GM12864 (cell line): Measurements from ENCODE around the gene MYO7B.

Source experiments
- DNase-seq: peaks from one replicate; pipeline ENCODE4 v3.0.0-alpha.2; 2011; ENCODE audit warnings: low read depth
- H3K4me3 ChIP-seq: 2 replicates; pipeline ENCODE4 v1.5.1; 2011; ENCODE audit warnings: mild to moderate bottlenecking, low read depth, low read length, control low read depth
- TF ChIP-seq, protein P1 (sequence below): IDR thresholded peaks from 2 replicates; pipeline ENCODE4 v1.5.1; 2011; ENCODE audit warnings: low read depth, mild to moderate bottlenecking, moderate library complexity, low read length, control low read depth, inconsistent platforms; ENCODE audit errors: missing control alignments

MYO7B gene

DNA sequence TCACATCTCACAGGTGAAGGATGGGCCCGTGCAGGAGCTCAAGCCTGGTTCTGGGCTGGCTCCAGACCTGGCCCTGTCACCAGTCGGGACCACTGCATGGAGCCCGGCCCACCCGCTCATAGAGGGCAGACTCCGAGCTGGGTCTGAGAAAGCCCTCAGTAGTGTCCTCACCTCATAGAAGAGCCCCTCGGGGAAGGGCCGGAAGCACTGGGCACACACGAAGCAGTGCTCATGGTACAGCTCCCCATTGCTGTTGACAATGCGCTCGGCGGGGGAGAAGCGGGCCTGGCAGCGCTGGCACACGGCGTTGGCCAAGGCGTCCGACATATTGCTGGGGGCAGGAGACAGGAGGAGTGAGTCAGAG lies 121.7 kb downstream of the MYO7B start:
- H3K4me3 ChIP-seq = no peak overlapping the region
- DNase-seq = no peak
- TF ChIP-seq, protein P1, sequence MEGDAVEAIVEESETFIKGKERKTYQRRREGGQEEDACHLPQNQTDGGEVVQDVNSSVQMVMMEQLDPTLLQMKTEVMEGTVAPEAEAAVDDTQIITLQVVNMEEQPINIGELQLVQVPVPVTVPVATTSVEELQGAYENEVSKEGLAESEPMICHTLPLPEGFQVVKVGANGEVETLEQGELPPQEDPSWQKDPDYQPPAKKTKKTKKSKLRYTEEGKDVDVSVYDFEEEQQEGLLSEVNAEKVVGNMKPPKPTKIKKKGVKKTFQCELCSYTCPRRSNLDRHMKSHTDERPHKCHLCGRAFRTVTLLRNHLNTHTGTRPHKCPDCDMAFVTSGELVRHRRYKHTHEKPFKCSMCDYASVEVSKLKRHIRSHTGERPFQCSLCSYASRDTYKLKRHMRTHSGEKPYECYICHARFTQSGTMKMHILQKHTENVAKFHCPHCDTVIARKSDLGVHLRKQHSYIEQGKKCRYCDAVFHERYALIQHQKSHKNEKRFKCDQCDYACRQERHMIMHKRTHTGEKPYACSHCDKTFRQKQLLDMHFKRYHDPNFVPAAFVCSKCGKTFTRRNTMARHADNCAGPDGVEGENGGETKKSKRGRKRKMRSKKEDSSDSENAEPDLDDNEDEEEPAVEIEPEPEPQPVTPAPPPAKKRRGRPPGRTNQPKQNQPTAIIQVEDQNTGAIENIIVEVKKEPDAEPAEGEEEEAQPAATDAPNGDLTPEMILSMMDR = no peak

- no peak for DNase-seq
- TF ChIP-seq, protein P1 = no peak
- no peak overlapping the region for H3K4me3 ChIP-seq
Measured at GRCh38 chr2:127658146-127658545, 122.7 kb downstream of the MYO7B start.

DNA sequence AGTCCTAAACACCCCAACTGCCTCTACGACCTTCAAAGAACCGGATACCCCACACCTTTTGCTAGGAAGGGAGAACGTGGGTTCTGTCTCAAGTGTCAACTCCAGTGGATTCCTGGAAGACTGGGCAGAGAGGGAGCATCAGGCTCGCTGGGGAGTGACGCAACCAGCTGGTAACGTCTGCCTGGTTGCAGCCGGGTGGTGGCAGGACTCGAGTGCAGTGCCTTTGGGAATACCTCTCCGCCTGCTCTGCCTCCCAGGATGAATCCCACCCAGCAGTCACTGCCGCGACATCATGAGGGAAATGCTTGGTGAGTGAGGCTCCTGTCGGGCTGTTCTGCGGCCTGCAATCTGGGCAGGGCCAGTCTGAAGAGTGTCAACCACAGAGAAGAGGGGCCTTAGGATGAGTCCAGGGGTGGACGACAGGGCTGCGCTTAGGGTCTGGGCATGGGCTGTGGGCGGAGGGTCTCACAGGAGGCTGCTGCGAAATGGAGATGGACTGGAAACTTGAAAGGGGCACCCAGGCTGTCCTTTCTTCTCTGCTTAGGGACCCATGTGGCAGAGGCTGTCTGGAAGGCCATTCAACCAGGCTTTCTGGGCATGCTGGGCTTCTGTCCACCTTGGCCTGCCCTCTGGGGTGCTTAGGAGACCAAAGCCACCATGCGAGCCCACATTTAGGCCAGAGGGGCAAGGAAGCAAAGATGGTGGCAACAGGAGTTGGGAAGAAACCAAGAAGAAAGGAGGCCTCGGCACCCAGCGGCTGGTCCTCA lies 123.3 kb downstream of the MYO7B start:
- TF ChIP-seq, protein P1 = no peak

DNA sequence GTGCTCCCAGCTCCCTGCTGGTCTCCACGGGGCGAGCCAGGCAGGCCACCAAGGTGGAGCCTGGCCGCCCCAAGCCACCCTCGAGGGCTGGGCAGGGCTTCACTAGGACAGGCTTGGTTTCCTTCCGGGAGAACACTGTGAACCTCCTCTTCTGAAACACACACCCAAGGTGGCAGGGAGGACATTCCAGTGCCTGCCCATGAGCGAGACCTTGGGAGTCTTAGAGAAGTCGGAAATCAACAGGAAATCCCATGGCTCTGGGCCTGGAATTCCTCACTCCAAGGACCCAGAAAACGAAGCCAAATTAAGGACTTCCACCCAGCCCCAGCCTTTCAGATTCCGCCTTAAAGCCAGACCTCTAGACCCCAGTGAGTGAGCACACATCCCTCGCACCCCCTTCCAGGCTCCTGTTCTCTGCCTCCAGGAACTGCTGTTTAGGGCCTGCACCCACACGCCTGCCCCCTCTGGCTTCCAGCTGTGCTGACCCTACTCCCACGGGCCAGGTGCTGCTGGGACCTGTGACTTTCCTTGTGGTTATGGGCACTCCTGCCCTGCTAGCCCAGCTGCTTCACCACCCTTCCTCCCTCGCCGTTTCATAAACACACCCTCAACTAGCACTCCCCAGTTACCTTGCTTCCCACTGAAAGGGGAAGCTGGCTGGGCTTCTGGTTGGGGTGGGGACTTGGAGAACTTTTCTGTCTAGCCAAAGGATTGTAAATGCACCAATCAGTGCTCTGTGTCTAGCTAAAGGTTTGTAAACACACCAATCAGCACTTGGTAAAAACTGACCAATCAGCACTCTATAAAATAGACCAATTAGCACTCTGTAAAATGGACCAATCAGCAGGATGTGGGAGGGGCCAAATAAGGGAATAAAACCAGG lies 124.2 kb downstream of the MYO7B start:
- TF ChIP-seq, protein P1 = no peak
- no peak for DNase-seq
- no peak overlapping the region for H3K4me3 ChIP-seq

More for the DNA sequence above, 123.3 kb downstream of the MYO7B start:
- no peak for DNase-seq
- H3K4me3 ChIP-seq = no peak overlapping the region

- H3K4me3 ChIP-seq = no peak overlapping the region
- TF ChIP-seq, protein P1 = no peak
- no peak for DNase-seq
Measured at GRCh38 chr2:127660291-127660578, 124.8 kb downstream of the MYO7B start.

- H3K4me3 ChIP-seq = no peak overlapping the region
- DNase-seq = no peak
- TF ChIP-seq, protein P1 = no peak
Measured at GRCh38 chr2:127661072-127661649, 125.7 kb downstream of the MYO7B start.
